H9 (cell line): ENCODE measurements around the gene HLX. TPM values are rescaled to one million over a fixed set of nuclear protein-coding genes. Genes with fewer than 3 reads are reported as not detected.

Experiments used
- DNase-seq: peaks from one replicate; pipeline ENCODE4 v3.0.0-alpha.2; 2017
- H2AFZ ChIP-seq: one replicate; pipeline ENCODE4 v1.6.1; 2013; ENCODE audit warnings: mild to moderate bottlenecking, low read length, control low read depth, moderate library complexity
- H2AK5ac ChIP-seq: 2 replicates; pipeline ENCODE4 v1.6.1; 2013; ENCODE audit warnings: low read length, control low read depth, mixed read lengths; ENCODE audit not compliant: insufficient read length
- H2BK120ac ChIP-seq: one replicate; pipeline ENCODE4 v1.6.1; 2013; ENCODE audit warnings: low read depth, mild to moderate bottlenecking, low read length, control low read depth, inconsistent platforms; ENCODE audit not compliant: poor library complexity, severe bottlenecking
- H2BK12ac ChIP-seq: 2 replicates; pipeline ENCODE4 v1.6.1; 2013; ENCODE audit warnings: low read length, control low read depth, mixed read lengths, low read depth; ENCODE audit not compliant: insufficient read length
- H2BK15ac ChIP-seq: 2 replicates; pipeline ENCODE4 v1.6.1; 2013; ENCODE audit warnings: low read depth, low read length, control low read depth
- H2BK20ac ChIP-seq: one replicate; pipeline ENCODE4 v1.6.1; 2013; ENCODE audit warnings: low read depth, mild to moderate bottlenecking, low read length, control low read depth, inconsistent platforms; ENCODE audit not compliant: poor library complexity, severe bottlenecking
- H2BK5ac ChIP-seq: 2 replicates; pipeline ENCODE4 v1.6.1; 2013; ENCODE audit warnings: low read length, control low read depth, mixed read lengths; ENCODE audit not compliant: insufficient read length
- H3K14ac ChIP-seq: 2 replicates; pipeline ENCODE4 v1.6.1; 2013; ENCODE audit warnings: low read length, control low read depth; ENCODE audit not compliant: insufficient read depth
- H3K18ac ChIP-seq: 2 replicates; pipeline ENCODE4 v1.6.1; 2013; ENCODE audit warnings: low read depth, mild to moderate bottlenecking, mixed read lengths, low read length, control low read depth; ENCODE audit not compliant: insufficient read length
- H3K23ac ChIP-seq: 2 replicates; pipeline ENCODE4 v1.6.1; 2013; ENCODE audit warnings: low read length, control low read depth, mixed read lengths, low read depth; ENCODE audit not compliant: insufficient read length
- H3K23me2 ChIP-seq: 2 replicates; pipeline ENCODE4 v1.6.1; 2013; ENCODE audit warnings: low read depth, mild to moderate bottlenecking, mixed read lengths, low read length, control low read depth; ENCODE audit not compliant: insufficient read length, poor library complexity, severe bottlenecking
- H3K27ac ChIP-seq: 2 replicates; pipeline ENCODE4 v1.5.1; 2013; ENCODE audit warnings: low read length, control low read depth, mixed read lengths, low read depth; ENCODE audit not compliant: insufficient read length
- H3K27me3 ChIP-seq: 2 replicates; pipeline ENCODE4 v1.6.1; 2013; ENCODE audit warnings: low read length, control low read depth, inconsistent platforms; ENCODE audit not compliant: insufficient read depth
- H3K4ac ChIP-seq: 2 replicates; pipeline ENCODE4 v1.6.1; 2013; ENCODE audit warnings: low read depth, mild to moderate bottlenecking, control low read depth, inconsistent platforms, low read length, moderate library complexity
- H3K4me1 ChIP-seq: 2 replicates; pipeline ENCODE4 v1.6.1; 2013; ENCODE audit warnings: low read length, control low read depth, inconsistent platforms; ENCODE audit not compliant: insufficient read depth
- H3K4me2 ChIP-seq: 2 replicates; pipeline ENCODE4 v1.6.1; 2013; ENCODE audit warnings: low read length, control low read depth, mixed read lengths; ENCODE audit not compliant: insufficient read length, insufficient read depth
- H3K56ac ChIP-seq: 2 replicates; pipeline ENCODE4 v1.6.1; 2013; ENCODE audit warnings: low read depth, mild to moderate bottlenecking, mixed read lengths, low read length, control low read depth; ENCODE audit not compliant: insufficient read length
- H3K79me1 ChIP-seq: 2 replicates; pipeline ENCODE4 v1.6.1; 2013; ENCODE audit warnings: low read depth, mild to moderate bottlenecking, moderate library complexity, low read length, control low read depth, inconsistent platforms; ENCODE audit not compliant: insufficient read depth, poor library complexity, severe bottlenecking
- H3K79me2 ChIP-seq: 2 replicates; pipeline ENCODE4 v1.6.1; 2013; ENCODE audit warnings: low read length, control low read depth, inconsistent platforms; ENCODE audit not compliant: insufficient read depth
- H3K9ac ChIP-seq: 2 replicates; pipeline ENCODE4 v1.6.1; 2013; ENCODE audit warnings: low read length, control low read depth, mixed read lengths; ENCODE audit not compliant: insufficient read length; ENCODE audit errors: extremely low read depth
- H3K9me3 ChIP-seq: one replicate; pipeline ENCODE4 v1.6.1; 2013; ENCODE audit warnings: low read depth, low read length, inconsistent platforms; ENCODE audit not compliant: control insufficient read depth
- H3T11ph ChIP-seq: one replicate; pipeline ENCODE4 v1.6.1; 2013; ENCODE audit warnings: mild to moderate bottlenecking, low read length, control low read depth, inconsistent platforms
- H4K20me1 ChIP-seq: one replicate; pipeline ENCODE4 v1.6.1; 2013; ENCODE audit not compliant: control insufficient read depth, insufficient read length, insufficient read depth
- H4K5ac ChIP-seq: 2 replicates; pipeline ENCODE4 v1.6.1; 2013; ENCODE audit warnings: low read depth, mild to moderate bottlenecking, mixed read lengths, low read length, control low read depth; ENCODE audit not compliant: insufficient read length
- H4K8ac ChIP-seq: replicated peaks from 2 replicates; pipeline ENCODE4 v1.6.1; 2013; ENCODE audit warnings: low read length, control low read depth, mixed read lengths, low read depth; ENCODE audit not compliant: insufficient read length
- H4K91ac ChIP-seq: 2 replicates; pipeline ENCODE4 v1.6.1; 2013; ENCODE audit warnings: low read depth, mild to moderate bottlenecking, moderate library complexity, mixed read lengths, low read length, control low read depth; ENCODE audit not compliant: insufficient read length
- H3K27ac Mint-ChIP-seq, 3 experiments: 2 replicates in 2 of 3; 3 replicates in 1 of 3; pipeline ENCODE4 v1.8.0; 2020 to 2021; ENCODE audit warnings: mixed read lengths in 3 of 3, mild to moderate bottlenecking in 1 of 3, moderate library complexity in 1 of 3
- H3K27me3 Mint-ChIP-seq: 2 replicates; pipeline ENCODE4 v1.8.0; 2021; ENCODE audit warnings: low read depth, mild to moderate bottlenecking, moderate library complexity, mixed read lengths
- H3K36me3 Mint-ChIP-seq, 3 experiments: 2 replicates in 2 of 3; 3 replicates in 1 of 3; pipeline ENCODE4 v1.8.0; 2020 to 2021; ENCODE audit warnings: low read depth in 3 of 3, mixed read lengths in 3 of 3; ENCODE audit not compliant: insufficient read depth in 1 of 3
- H3K4me1 Mint-ChIP-seq, 2 experiments: 2 replicates each; pipeline ENCODE4 v1.8.0; 2020; ENCODE audit warnings: mixed read lengths in 2 of 2
- H3K4me3 Mint-ChIP-seq, 2 experiments: 2 replicates in 1 of 2; 3 replicates in 1 of 2; pipeline ENCODE4 v1.8.0; 2020 to 2021; ENCODE audit warnings: mild to moderate bottlenecking in 2 of 2, mixed read lengths in 2 of 2, moderate library complexity in 1 of 2
- H3K9me3 Mint-ChIP-seq, 2 experiments: 2 replicates in 1 of 2; 3 replicates in 1 of 2; pipeline ENCODE4 v1.8.0; 2020; ENCODE audit warnings: mild to moderate bottlenecking in 2 of 2, mixed read lengths in 2 of 2, moderate library complexity in 1 of 2
- WGBS: extraction: QIAGEN DNeasy Blood & Tissue Kit; methylation state at CpG from one replicate; pipeline ENCODE4 v1.1.7; 2013; ENCODE audit warnings: missing lambda C conversion rate, low lambda C conversion rate, mixed read lengths; ENCODE audit not compliant: insufficient read length; ENCODE audit errors: extremely low coverage; 5-methylcytosine and 5-hydroxymethylcytosine counted together
- total RNA-seq: library from RNA; stranded (reverse); gene quantifications from 2 replicates; pipeline ENCODE4 v1.2.1, GENCODE V29; 2021
- TF ChIP-seq, protein P1 (sequence below): fragments of 200-600 bp; sonication (generic); conservative IDR thresholded peaks from 3 replicates; pipeline ENCODE4 v1.8.0; 2021; ENCODE audit warnings: antibody characterized with exemption, mild to moderate bottlenecking

HLX gene
- total RNA-seq, 1 experiment from 2014 or later: 0.37 TPM

DNA sequence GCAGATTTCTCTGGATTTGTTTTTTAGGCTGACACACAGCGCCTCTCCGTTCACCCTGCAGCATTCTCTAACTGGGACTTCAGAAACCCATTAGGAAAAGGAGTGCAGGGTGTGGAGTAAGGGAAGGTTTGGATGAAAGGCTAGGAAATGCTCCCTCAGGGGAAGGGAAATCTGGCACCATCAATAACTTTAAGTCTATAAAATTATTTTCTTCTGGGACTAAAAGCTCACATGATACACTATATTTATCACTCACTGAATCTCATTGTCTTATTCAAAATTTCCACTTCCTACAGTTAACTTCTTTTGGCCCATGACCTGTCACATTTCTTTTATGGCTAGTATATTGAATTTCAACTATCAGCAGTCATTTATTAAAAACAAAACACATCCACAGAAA is 45.8 kb upstream of the HLX start:
- no peak overlapping the region for H3K23ac ChIP-seq
- no peak overlapping the region for H3K27ac Mint-ChIP-seq
- H3K4me2 ChIP-seq: no peak overlapping the region
- H3K27ac ChIP-seq: no peak overlapping the region
- H3K4me1 Mint-ChIP-seq: no peaks in the 10 kb centered on the region
- no peak overlapping the region for H3T11ph ChIP-seq
- no peak overlapping the region for H2BK120ac ChIP-seq
- H3K9me3 Mint-ChIP-seq: no peaks in the 10 kb centered on the region
- TF ChIP-seq, protein P1, sequence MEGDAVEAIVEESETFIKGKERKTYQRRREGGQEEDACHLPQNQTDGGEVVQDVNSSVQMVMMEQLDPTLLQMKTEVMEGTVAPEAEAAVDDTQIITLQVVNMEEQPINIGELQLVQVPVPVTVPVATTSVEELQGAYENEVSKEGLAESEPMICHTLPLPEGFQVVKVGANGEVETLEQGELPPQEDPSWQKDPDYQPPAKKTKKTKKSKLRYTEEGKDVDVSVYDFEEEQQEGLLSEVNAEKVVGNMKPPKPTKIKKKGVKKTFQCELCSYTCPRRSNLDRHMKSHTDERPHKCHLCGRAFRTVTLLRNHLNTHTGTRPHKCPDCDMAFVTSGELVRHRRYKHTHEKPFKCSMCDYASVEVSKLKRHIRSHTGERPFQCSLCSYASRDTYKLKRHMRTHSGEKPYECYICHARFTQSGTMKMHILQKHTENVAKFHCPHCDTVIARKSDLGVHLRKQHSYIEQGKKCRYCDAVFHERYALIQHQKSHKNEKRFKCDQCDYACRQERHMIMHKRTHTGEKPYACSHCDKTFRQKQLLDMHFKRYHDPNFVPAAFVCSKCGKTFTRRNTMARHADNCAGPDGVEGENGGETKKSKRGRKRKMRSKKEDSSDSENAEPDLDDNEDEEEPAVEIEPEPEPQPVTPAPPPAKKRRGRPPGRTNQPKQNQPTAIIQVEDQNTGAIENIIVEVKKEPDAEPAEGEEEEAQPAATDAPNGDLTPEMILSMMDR: no peak
- H3K9me3 ChIP-seq: no peaks in the 10 kb centered on the region
- no peak overlapping the region for H4K5ac ChIP-seq
- H3K23me2 ChIP-seq: no peaks in the 10 kb centered on the region
- peaks cover 2% of the 10 kb centered on the region for H4K20me1 ChIP-seq
- no peak overlapping the region for H2AK5ac ChIP-seq
- H3K18ac ChIP-seq: no peak overlapping the region
- H3K14ac ChIP-seq: no peak overlapping the region
- no peak overlapping the region for H3K9ac ChIP-seq
- H3K56ac ChIP-seq: no peak overlapping the region
- no peaks in the 10 kb centered on the region for H3K36me3 Mint-ChIP-seq
- no peak overlapping the region for H2BK20ac ChIP-seq
- DNase-seq: no peak
- H2BK5ac ChIP-seq: no peak overlapping the region
- no peak overlapping the region for H3K4me3 Mint-ChIP-seq
- no peaks in the 10 kb centered on the region for H3K4me1 ChIP-seq
- H4K8ac ChIP-seq: no peak overlapping the region
- no peaks in the 10 kb centered on the region for H3K79me1 ChIP-seq
- H2BK15ac ChIP-seq: no peak overlapping the region
- no peak overlapping the region for H2AFZ ChIP-seq
- no CpG with 5 or more reads among the region's 2 CpGs for WGBS
- no peaks in the 10 kb centered on the region for H3K27me3 ChIP-seq
- H2BK12ac ChIP-seq: no peak overlapping the region
- H3K27me3 Mint-ChIP-seq: no peaks in the 10 kb centered on the region; the same call in 1 of the 2 replicates
- no peaks in the 10 kb centered on the region for H3K79me2 ChIP-seq
- H4K91ac ChIP-seq: no peak overlapping the region
- no peak overlapping the region for H3K4ac ChIP-seq
